GM12872 (cell line): Measurements from ENCODE around the gene REXO1.
A peak's percentile ranks its signal among the peaks of the same experiment; 100 is the strongest.

Experiments
- CTCF ChIP-seq: IDR thresholded peaks from 3 replicates; pipeline ENCODE4 v1.5.1; 2011; ENCODE audit warnings: low read depth, mild to moderate bottlenecking, low read length, moderate library complexity; ENCODE audit not compliant: insufficient read depth

REXO1 gene

DNA sequence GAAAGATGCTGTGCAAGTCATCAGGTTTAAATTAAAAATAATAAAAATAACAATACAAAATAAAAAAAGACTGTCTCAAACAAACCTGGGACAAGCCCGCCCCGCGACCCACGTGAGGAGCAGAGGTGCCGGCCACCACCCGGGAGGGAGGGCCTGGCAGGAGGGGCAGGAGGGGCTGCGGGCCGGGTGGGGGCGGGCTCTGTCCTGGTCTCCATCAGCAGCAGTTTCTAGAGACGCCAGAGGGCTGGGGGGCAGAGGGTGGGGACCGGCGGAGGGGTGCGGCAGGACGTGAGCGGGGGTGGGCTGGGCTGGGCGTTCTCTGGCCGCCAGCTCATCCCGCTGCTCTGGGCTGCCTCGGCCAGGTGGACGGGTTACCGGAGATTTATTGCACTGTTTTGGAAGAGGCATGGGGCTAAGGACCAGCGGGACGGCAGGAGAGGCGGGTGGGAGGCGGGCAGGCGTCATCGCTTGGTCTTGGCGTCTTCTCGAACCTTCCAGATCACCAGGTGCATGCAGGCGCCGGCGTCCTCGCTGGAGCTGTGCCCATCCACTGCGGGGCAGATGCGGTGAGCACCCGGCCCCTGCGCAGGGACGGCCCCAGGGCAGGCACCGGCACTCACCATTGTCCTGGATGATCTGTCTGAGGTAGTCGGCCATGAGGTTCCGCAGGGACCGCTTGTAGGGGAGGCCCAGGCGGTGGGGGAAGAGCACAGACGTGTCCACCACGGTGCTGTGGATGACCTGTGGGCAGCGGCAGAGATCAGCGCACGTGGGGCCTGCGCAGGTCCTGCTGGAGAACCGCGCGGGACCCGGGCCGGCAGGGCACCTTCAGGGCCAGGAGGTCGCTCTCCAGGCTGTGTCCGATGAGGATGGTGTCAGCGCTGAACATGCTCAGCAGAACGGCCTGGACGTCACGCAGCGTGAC is 32.4 kb downstream of the REXO1 start:
- TF ChIP-seq CTCF = no peak

DNA sequence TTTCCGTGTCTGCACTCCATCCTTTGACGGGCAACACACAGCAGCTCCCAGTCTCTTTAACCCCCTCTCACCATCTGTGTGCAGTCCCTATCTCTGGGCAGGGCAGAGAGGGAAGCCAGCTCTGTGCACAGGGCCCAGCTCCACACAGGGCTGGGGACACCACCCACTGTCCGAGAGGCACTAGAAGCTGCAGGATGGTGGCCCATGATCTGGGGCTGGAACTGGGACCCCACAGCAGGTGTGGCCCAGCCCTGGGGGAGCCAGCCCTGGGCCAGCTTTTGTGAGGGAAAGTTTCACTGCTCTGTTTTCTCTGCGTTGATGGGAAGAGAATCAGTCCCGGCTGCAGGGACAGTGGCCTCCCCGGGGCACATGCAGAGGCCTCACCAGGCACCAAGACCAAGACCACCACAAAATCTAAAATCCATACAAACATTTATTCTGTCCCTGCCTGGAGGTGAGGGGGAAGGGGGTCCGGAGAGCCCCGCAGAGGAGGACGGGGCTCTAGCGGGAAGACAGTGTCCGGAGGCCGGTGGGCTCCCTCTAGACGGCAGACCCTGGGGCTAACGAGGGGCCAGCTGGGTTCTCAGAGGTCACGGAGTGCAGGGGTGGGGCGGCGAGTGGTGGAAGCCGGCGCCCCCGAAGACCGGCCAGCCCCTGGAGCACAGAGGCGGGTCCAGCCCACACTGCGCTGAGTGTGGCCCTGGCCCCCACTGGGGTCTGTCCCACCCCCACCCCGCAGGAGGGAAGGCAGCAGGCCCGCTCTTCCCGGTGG is 33.3 kb downstream of the REXO1 start:
- TF ChIP-seq CTCF = no peak

GRCh38 chr19:1814391-1814790 is 33.9 kb downstream of the REXO1 start:
- no peak for TF ChIP-seq CTCF

DNA sequence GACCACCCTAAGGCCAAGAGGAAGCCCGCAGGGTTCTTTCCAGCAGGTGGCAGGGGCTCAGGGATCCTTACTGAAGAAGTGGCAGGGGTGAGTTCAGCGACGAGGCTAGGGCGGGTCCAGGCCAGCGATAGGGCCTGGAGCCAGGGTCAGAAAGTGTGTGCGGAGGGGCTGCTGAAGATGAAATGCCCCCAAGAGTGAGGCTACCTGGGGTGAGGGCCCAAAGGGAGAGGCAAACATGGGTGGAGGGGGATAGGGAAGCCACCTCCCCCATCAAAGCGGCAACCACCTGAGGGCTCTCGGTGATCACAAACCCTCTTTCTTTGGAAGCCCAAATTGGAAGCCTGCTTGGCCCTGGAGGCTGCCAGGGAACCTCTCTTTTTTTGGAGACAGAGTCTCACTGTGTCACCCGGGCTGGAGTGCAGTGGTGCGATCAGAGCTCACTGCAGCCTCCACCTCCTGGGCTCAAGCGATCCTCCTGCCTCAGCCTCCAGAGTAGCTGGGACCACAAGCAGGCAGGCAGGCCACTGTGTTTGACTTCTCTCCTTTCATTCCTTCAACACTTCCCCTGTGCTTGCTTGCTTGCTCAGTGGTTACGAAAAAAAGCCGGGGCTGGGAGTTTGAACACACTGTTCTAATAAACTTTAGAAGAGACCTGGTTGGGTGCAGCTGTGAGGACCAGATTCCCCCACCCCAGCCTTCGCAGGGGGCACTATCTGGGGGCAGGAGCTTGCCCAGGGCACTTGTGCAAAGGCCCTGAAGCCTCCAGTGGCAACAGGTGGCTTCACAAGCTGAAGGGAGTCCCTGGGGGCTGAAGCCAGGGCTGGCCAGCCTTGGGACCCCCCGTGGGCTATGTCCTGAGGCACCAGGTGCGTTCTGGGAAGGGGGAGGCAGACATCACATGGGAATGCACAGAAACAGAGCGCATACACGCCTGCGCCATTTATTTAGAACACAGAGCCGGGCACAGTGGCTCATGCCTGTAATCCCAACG is 34.8 kb downstream of the REXO1 start:
- TF ChIP-seq CTCF = no peak

DNA sequence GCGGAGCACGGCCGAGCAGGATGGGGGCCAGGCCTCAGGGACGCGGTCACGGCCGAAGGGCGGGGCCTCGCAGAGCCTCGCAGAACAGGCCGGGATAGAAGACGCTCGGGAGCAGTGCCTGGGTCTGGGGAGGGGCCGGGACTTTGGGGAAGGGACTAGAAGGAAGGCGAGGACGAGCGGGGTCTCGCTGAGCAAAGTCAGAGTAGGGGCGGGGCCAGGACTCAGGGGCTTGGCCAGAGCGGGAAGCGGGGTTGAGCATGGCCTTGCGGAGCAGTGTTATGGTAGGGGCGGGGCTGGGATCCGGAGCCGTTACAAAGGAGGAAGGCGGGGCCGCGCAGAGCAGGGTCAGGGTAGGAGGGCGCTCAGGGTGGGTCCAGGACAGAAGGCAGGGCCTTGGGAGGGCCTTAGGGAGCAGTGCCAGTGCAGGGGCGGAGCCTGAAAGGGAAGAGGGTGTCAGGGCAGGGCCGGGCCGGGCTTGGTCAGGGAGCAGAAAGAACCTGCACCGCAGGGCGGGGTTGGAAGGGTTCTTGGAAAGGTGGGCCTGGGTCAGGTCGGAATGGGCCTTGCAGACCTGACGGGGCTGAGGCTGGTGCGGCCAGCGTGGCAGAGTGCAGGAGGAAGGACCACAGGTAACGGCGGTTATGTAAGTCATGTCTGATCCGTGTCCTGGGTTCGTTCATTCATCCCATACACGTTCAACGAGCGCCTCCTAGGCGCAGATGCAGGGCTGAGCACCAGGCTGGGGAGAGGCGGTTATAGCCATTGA is 35.7 kb downstream of the REXO1 start:
- peak; percentile 82 for TF ChIP-seq CTCF

DNA sequence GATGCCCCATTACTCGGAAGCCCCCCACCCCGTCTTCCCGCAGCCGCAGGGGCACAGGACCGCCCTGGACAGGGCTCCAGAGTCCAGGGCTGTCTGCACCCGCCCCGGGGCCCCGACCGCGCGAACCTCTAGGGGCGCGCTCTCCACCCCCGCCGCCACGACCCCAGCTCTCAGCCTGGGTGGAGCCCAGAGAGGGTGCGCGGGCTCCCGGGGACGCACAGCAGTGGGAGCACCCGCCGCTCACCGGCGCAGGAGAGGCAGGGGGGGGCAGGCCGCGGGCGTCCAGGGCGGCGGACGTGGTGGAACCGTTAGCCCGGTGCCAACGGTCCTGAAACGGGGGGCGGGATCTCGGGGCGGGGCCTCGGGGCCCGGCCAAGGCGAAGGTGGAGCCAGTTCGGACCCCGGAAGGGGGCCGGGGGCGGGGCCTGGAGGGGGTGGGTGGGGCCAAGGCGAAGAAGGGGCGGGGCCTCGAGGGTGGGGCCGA is 36.3 kb downstream of the REXO1 start, which contains the start of gene ATP8B3:
Gene ATP8B3, minus strand, starts transcription at position 335 of the 484 bp plus-strand sequence. CDS start 540 bp downstream, outside the sequence.
- TF ChIP-seq CTCF = peak; percentile 40; the same call in 2 of the 3 replicates
